ENCODE results near the gene PAPPA2. TPM values are rescaled to one million over a fixed set of nuclear protein-coding genes. Genes with fewer than 3 reads are reported as not detected.

The PAPPA2 gene
- total and polyA plus RNA-seq, 4 experiments from 2014 or later: not detected

DNA sequence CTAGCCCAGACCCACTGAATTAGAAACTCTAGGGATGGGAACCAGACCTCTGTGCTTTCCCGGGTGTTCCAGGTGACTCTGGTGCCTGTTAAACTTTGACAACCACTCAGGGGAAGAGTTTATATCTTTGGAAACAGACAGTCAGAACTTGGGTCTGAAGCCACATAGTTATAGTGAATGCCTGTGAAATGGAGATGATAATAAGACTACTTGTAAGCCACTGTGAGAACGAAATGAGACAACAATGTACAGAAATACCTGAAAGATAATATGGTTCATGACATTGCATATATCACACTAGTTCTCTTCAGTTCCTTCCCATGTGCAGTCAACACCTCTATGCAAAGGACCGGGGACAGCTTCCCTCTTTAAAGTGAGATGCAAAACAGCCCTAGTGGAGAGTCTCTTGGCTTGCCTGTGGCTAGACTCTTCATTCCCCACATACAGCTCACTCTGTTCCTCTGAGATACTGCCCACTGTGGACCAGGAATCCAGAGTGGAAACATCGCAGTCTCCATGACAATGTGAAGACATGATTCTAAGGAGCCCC is 414.1 kb downstream of the PAPPA2 start:
- Histone ChIP-seq H3K9me3 (ENCODE audit: control insufficient read depth in 1 of 2, low read length in 2 of 2) (no peaks in the 10 kb centered on the region), H3K36me3 (ENCODE audit: insufficient read depth, low read length) (no peaks in the 10 kb centered on the region), H3K4me3 (ENCODE audit: low read length in 2 of 2) (no peak overlapping the region), H3K27me3 (ENCODE audit: insufficient read depth, low read length) (no peaks in the 10 kb centered on the region), H3K4me1 (ENCODE audit: insufficient read depth, low read length) (no peaks in the 10 kb centered on the region), H3K27ac (ENCODE audit: low read depth, low read length) (no peak overlapping the region)
- Mint-ChIP-seq H3K36me3 (no peaks in the 10 kb centered on the region), H3K9me3 (peaks cover 0 to 4% (median 1%) of the 10 kb centered on the region in 8 donors), H3K27me3 (peaks cover 3 to 5% of the 10 kb centered on the region in 2 donors), H3K4me3 (no peak overlapping the region), H3K27ac (no peak overlapping the region), H3K4me1 (no peaks in the 10 kb centered on the region)
- ChIA-PET POLR2A (ENCODE audit: partially characterized antibody) (no interaction called here), CTCF (ENCODE audit: partially characterized antibody) (no interaction called here)
- intact Hi-C loops (cut with micrococcal nuclease): no loop called here
- DNase-seq: no peak

DNA sequence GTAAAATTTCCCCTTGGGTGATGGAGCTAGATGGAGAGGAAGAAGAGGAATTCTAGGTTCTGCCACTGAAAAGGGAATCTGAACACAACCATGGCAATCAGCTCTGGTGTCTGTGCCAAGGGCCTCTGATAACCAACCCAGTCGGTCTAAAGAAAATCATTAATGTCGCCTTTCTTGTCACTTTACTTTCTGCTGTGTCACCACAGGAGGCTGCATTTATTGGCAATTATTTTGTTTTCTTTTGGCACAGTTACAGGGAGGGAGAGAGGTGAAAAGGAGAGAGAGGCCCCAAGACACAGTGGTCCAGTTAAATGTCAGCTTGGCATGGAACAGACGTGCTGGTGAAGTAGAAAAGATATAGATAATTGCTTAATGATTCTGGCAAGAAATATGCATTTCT is 414.6 kb downstream of the PAPPA2 start:
- intact Hi-C loops (cut with micrococcal nuclease): no loop called here
- Mint-ChIP-seq H3K27me3 (peaks cover 3 to 5% of the 10 kb centered on the region in 2 donors), H3K4me3 (no peak overlapping the region), H3K9me3 (peaks cover 0 to 4% (median under 1%) of the 10 kb centered on the region in 8 donors), H3K4me1 (no peaks in the 10 kb centered on the region), H3K27ac (no peak overlapping the region), H3K36me3 (no peaks in the 10 kb centered on the region)
- CTCF ChIA-PET (ENCODE audit: partially characterized antibody): no interaction called here
- H3K4me1 ChIP-seq (ENCODE audit: insufficient read depth, low read length): no peaks in the 10 kb centered on the region
- no peak overlapping the region for H3K4me3 ChIP-seq (ENCODE audit: low read length in 2 of 2)
- H3K9me3 ChIP-seq (ENCODE audit: control insufficient read depth in 1 of 2, low read length in 2 of 2): no peaks in the 10 kb centered on the region
- no peaks in the 10 kb centered on the region for H3K36me3 ChIP-seq (ENCODE audit: insufficient read depth, low read length)
- no peak overlapping the region for H3K27ac ChIP-seq (ENCODE audit: low read depth, low read length)
- no peak for DNase-seq
- no peaks in the 10 kb centered on the region for H3K27me3 ChIP-seq (ENCODE audit: insufficient read depth, low read length)
- POLR2A ChIA-PET (ENCODE audit: partially characterized antibody): no interaction called here

DNA sequence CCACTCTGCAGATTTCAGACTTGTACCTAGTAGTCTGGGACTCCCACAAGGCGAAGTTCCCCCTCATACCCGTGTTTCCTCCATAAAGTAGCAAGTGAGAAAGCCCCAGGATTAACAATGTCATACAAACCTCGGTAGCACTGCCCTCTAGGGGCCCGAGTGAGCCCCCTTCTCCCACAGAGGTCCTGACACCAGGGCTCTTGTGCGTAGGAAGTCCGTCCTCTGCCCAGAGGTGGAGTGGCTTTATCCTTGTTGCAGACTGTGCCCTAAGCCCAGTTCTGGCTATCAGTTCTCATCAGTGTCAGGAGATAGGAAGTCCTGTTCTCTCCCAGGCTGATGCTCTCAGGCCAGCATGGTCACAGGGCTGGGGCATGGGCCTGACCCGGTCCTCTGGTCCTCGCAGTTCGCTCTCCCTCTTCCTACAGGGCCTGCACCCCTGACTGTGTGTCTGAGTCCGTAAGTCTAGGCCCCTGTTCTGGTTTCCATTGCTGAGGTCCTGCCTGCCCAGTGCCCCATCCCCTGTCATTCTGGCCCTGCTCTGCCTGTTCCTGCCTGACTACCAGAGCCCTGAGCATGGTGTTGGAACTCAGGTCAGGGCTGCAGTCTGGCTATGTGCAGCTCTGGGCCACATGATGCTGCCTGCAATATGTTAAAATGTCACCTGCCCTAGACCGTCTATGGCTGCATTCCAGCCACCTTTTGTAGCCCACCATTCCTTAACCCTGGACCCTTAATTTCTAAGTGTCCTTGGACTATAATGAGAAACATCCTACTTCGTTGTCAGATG is 416.0 kb downstream of the PAPPA2 start:
- no peak overlapping the region for H3K4me3 Mint-ChIP-seq
- H3K36me3 Mint-ChIP-seq: no peaks in the 10 kb centered on the region
- Histone ChIP-seq H3K27ac (ENCODE audit: low read depth, low read length) (no peak overlapping the region), H3K9me3 (ENCODE audit: control insufficient read depth in 1 of 2, low read length in 2 of 2) (no peaks in the 10 kb centered on the region), H3K4me3 (ENCODE audit: low read length in 2 of 2) (no peak overlapping the region), H3K36me3 (ENCODE audit: insufficient read depth, low read length) (no peaks in the 10 kb centered on the region), H3K4me1 (ENCODE audit: insufficient read depth, low read length) (no peaks in the 10 kb centered on the region), H3K27me3 (ENCODE audit: insufficient read depth, low read length) (no peaks in the 10 kb centered on the region)
- ChIA-PET POLR2A (ENCODE audit: partially characterized antibody) (no interaction called here), CTCF (ENCODE audit: partially characterized antibody) (no interaction called here)
- peaks cover 0 to 4% (median 0%) of the 10 kb centered on the region in 8 donors for H3K9me3 Mint-ChIP-seq
- H3K4me1 Mint-ChIP-seq: no peaks in the 10 kb centered on the region
- no peak overlapping the region for H3K27ac Mint-ChIP-seq
- peaks cover 3% of the 10 kb centered on the region in 2 donors for H3K27me3 Mint-ChIP-seq
- intact Hi-C loops (cut with micrococcal nuclease): no loop called here
- no peak for DNase-seq

DNA sequence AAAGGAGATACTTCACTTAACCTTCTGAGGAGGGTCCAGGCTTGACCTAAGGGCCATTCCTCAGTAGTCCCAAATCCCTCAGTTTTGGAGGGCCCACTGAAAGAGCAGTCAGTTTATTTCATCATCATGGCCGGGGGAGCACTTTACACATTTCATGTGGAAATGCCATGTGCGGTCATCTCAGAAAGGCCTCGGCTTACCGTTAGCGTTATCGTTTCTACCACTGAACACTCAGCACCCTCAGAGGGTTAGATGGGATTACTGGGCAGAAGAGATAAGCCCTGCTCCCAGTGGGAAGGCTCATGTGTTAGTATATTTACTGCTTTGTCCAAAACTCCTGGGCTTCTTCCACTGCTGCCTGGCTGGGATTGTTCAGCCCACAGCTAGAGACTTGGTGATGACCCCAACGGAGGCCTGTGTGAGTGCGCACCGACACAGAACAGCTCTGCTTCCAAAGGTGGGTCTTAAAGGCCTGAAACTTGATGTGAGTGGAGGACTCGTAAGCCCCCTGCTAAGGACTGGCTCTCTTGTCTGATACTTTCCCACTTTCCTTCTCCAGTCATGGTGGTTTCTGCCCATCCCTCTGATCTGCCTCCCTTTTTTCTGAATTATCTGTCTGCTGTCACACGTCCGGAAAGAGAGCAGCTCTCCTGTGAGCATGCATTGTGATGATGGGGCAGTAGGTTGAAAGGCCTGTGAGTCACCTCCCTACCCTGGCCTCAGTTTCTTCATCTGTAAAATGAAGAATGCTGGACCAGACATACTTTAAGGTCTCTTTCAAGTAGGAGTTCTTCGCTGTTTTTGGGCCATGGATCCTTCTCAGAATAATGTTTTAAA is 417.0 kb downstream of the PAPPA2 start:
- H3K9me3 Mint-ChIP-seq: peaks cover 0 to 4% (median 0%) of the 10 kb centered on the region in 8 donors
- no peak overlapping the region for H3K27ac Mint-ChIP-seq
- intact Hi-C loops (cut with micrococcal nuclease): loop anchor here (5.0 kb wide), 1 partner anchor 323 kb away; no protein-coding TSS in a partner anchor
- no peak for DNase-seq
- POLR2A ChIA-PET (ENCODE audit: partially characterized antibody): no interaction called here
- no peaks in the 10 kb centered on the region for H3K4me1 Mint-ChIP-seq
- no peak overlapping the region for H3K4me3 Mint-ChIP-seq
- Histone ChIP-seq H3K9me3 (ENCODE audit: control insufficient read depth in 1 of 2, low read length in 2 of 2) (no peaks in the 10 kb centered on the region), H3K27ac (ENCODE audit: low read depth, low read length) (no peak overlapping the region), H3K36me3 (ENCODE audit: insufficient read depth, low read length) (no peaks in the 10 kb centered on the region), H3K4me3 (ENCODE audit: low read length in 2 of 2) (no peak overlapping the region), H3K4me1 (ENCODE audit: insufficient read depth, low read length) (no peaks in the 10 kb centered on the region), H3K27me3 (ENCODE audit: insufficient read depth, low read length) (no peaks in the 10 kb centered on the region)
- no peaks in the 10 kb centered on the region for H3K36me3 Mint-ChIP-seq
- CTCF ChIA-PET (ENCODE audit: partially characterized antibody): interaction anchor here (1.1 kb wide), 1 partner anchor 29 kb away, joined by 3 read pairs; no protein-coding TSS in a partner anchor
- peaks cover 3% of the 10 kb centered on the region in 2 donors for H3K27me3 Mint-ChIP-seq

DNA sequence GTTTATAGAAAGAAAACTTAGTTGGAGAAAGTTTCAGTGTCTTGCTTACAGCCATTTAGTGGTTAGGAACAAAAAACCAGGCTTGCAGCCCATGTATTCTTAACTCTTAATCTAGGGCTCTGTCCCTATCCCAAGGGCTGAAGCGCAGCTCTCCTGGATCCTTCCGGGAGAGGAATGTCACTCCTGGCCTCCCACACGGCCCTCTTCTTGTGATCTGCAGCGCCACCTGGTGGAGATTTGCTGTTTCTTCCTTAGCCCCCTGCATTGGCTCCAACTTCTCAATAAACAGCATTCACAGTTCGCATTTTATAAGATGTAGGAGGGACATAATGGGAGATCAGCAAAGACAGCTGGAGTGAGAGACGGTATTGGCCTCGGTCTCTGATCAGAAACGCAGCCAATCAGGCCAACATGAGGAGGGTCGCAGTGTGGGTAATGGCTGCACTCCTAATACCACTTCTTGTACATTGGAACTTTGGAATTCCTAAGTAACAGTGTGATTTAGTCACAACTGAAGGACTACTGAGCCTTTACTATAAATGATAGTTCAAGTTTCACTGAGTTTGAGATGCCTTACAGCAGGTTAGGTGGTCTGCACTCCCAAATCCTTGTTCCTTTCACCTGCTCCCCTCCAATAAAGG is 418.1 kb downstream of the PAPPA2 start:
- Histone ChIP-seq H3K9me3 (ENCODE audit: control insufficient read depth in 1 of 2, low read length in 2 of 2) (no peaks in the 10 kb centered on the region), H3K36me3 (ENCODE audit: insufficient read depth, low read length) (no peaks in the 10 kb centered on the region), H3K27ac (ENCODE audit: low read depth, low read length) (no peak overlapping the region), H3K27me3 (ENCODE audit: insufficient read depth, low read length) (no peaks in the 10 kb centered on the region), H3K4me1 (ENCODE audit: insufficient read depth, low read length) (no peaks in the 10 kb centered on the region), H3K4me3 (ENCODE audit: low read length in 2 of 2) (no peak overlapping the region)
- Mint-ChIP-seq H3K4me1 (no peaks in the 10 kb centered on the region), H3K27me3 (peaks cover 4 to 6% of the 10 kb centered on the region in 2 donors), H3K27ac (no peak overlapping the region), H3K36me3 (no peaks in the 10 kb centered on the region), H3K9me3 (peaks cover 0 to 4% (median 0%) of the 10 kb centered on the region in 8 donors), H3K4me3 (no peak overlapping the region)
- POLR2A ChIA-PET (ENCODE audit: partially characterized antibody): no interaction called here
- intact Hi-C loops (cut with micrococcal nuclease): loop anchor here (5.0 kb wide), 1 partner anchor 324 kb away; no protein-coding TSS in a partner anchor
- CTCF ChIA-PET (ENCODE audit: partially characterized antibody): interaction anchor here (1.1 kb wide), 1 partner anchor 28 kb away, joined by 3 read pairs; no protein-coding TSS in a partner anchor
- DNase-seq: no peak

DNA sequence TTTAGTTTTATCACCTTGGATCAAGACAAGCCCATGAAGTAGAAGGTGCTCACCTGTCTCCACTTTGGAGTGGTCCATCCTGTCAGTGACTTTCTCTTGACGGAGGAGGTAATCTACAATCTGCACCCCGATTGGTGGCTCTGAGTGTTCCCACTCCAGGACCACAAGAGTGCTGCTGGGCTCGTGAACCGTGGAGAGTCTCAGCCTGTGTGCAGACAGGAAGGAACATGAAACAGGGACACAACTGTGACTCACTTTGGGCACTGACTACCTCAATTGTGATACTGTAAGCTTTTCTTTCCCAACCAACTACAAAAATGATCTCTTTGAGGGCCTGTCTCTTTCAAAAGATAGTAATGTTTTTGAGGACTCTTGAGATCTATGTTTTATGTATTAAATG is 421.3 kb downstream of the PAPPA2 start:
- Mint-ChIP-seq H3K36me3 (no peaks in the 10 kb centered on the region), H3K4me3 (no peak overlapping the region), H3K27me3 (peaks cover 3 to 4% of the 10 kb centered on the region in 2 donors), H3K4me1 (no peaks in the 10 kb centered on the region), H3K9me3 (peaks cover 0 to 3% (median 0%) of the 10 kb centered on the region in 8 donors), H3K27ac (no peak overlapping the region)
- Histone ChIP-seq H3K9me3 (ENCODE audit: control insufficient read depth in 1 of 2, low read length in 2 of 2) (no peaks in the 10 kb centered on the region), H3K27me3 (ENCODE audit: insufficient read depth, low read length) (peaks cover 3% of the 10 kb centered on the region), H3K4me3 (ENCODE audit: low read length in 2 of 2) (no peak overlapping the region), H3K4me1 (ENCODE audit: insufficient read depth, low read length) (no peaks in the 10 kb centered on the region), H3K36me3 (ENCODE audit: insufficient read depth, low read length) (no peaks in the 10 kb centered on the region), H3K27ac (ENCODE audit: low read depth, low read length) (no peak overlapping the region)
- ChIA-PET CTCF (ENCODE audit: partially characterized antibody) (no interaction called here), POLR2A (ENCODE audit: partially characterized antibody) (no interaction called here)
- no peak for DNase-seq
- intact Hi-C loops (cut with micrococcal nuclease): loop anchor here (5.0 kb wide), 1 partner anchor 327 kb away; no protein-coding TSS in a partner anchor

Measured in CD4-positive, alpha-beta memory T cell (primary cell).